ENCODE results near the gene HOXA11.

HOXA11 gene

GRCh38 chr7:27179030-27179429 lies 6.0 kb downstream of the HOXA11 start:
- H3K27me3 ChIP-seq (ENCODE audit: insufficient read depth, low read length, poor library complexity) = peaks cover 3% of the 10 kb centered on the region
- DNase-seq = no peak
- H4K20me1 ChIP-seq (ENCODE audit: insufficient read depth, low read length) = no peaks in the 10 kb centered on the region

GRCh38 chr7:27178366-27178765 lies 6.7 kb downstream of the HOXA11 start:
- H3K4me3 ChIP-seq (ENCODE audit: low read depth in 1 of 2, low read length in 2 of 2) = no peak overlapping the region
- DNase-seq = no peak

More at GRCh38 chr7:27179030-27179429, 6.0 kb downstream of the HOXA11 start:
- Histone ChIP-seq H3K36me3 (ENCODE audit: insufficient read depth, low read length) (no peaks in the 10 kb centered on the region), H3K4me1 (ENCODE audit: insufficient read depth, low read length) (no peaks in the 10 kb centered on the region), H3K27ac (ENCODE audit: low read length) (no peak overlapping the region), H3K9ac (ENCODE audit: low read depth, low read length) (no peak overlapping the region), H3K9me3 (ENCODE audit: insufficient read depth, low read length, severe bottlenecking) (no peaks in the 10 kb centered on the region), H3K4me3 (ENCODE audit: low read depth in 1 of 2, low read length in 2 of 2) (no peak overlapping the region), H3K4me2 (ENCODE audit: insufficient read depth, low read length) (no peak overlapping the region), H3K79me2 (ENCODE audit: insufficient read depth, low read length) (no peaks in the 10 kb centered on the region), H2AFZ (ENCODE audit: low read depth, low read length) (no peak overlapping the region)
- ATAC-seq (ENCODE audit: insufficient read depth, low read depth) = no peak
- TF ChIP-seq EZH2 (IDR thresholded peaks at IDR 0.05; ENCODE audit: borderline replicate concordance, low read depth, low read length, severe bottlenecking) = no peak
- TF ChIP-seq, protein P1, sequence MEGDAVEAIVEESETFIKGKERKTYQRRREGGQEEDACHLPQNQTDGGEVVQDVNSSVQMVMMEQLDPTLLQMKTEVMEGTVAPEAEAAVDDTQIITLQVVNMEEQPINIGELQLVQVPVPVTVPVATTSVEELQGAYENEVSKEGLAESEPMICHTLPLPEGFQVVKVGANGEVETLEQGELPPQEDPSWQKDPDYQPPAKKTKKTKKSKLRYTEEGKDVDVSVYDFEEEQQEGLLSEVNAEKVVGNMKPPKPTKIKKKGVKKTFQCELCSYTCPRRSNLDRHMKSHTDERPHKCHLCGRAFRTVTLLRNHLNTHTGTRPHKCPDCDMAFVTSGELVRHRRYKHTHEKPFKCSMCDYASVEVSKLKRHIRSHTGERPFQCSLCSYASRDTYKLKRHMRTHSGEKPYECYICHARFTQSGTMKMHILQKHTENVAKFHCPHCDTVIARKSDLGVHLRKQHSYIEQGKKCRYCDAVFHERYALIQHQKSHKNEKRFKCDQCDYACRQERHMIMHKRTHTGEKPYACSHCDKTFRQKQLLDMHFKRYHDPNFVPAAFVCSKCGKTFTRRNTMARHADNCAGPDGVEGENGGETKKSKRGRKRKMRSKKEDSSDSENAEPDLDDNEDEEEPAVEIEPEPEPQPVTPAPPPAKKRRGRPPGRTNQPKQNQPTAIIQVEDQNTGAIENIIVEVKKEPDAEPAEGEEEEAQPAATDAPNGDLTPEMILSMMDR (IDR thresholded peaks at IDR 0.05; ENCODE audit: borderline replicate concordance, extremely low read depth, low read length, poor library complexity, severe bottlenecking) = no peak

GRCh38 chr7:27177795-27178320 lies 7.2 kb downstream of the HOXA11 start:
- Histone ChIP-seq H3K79me2 (ENCODE audit: insufficient read depth, low read length) (no peaks in the 10 kb centered on the region), H2AFZ (ENCODE audit: low read depth, low read length) (no peak overlapping the region), H4K20me1 (ENCODE audit: insufficient read depth, low read length) (no peaks in the 10 kb centered on the region), H3K9ac (ENCODE audit: low read depth, low read length) (no peak overlapping the region), H3K27me3 (ENCODE audit: insufficient read depth, low read length, poor library complexity) (peaks cover 3% of the 10 kb centered on the region), H3K4me2 (ENCODE audit: insufficient read depth, low read length) (no peak overlapping the region), H3K9me3 (ENCODE audit: insufficient read depth, low read length, severe bottlenecking) (no peaks in the 10 kb centered on the region), H3K4me3 (ENCODE audit: low read depth in 1 of 2, low read length in 2 of 2) (no peak overlapping the region), H3K4me1 (ENCODE audit: insufficient read depth, low read length) (no peaks in the 10 kb centered on the region), H3K27ac (ENCODE audit: low read length) (no peak overlapping the region), H3K36me3 (ENCODE audit: insufficient read depth, low read length) (no peaks in the 10 kb centered on the region)
- ATAC-seq (ENCODE audit: insufficient read depth, low read depth) (no peak), DNase-seq (no peak)
- no peak for TF ChIP-seq EZH2 (IDR thresholded peaks at IDR 0.05; ENCODE audit: borderline replicate concordance, low read depth, low read length, severe bottlenecking)
- TF ChIP-seq, protein P1 (IDR thresholded peaks at IDR 0.05; ENCODE audit: borderline replicate concordance, extremely low read depth, low read length, poor library complexity, severe bottlenecking) = no peak

More at GRCh38 chr7:27178366-27178765, 6.7 kb downstream of the HOXA11 start:
- H3K4me2 ChIP-seq (ENCODE audit: insufficient read depth, low read length) = no peak overlapping the region
- no peaks in the 10 kb centered on the region for H3K79me2 ChIP-seq (ENCODE audit: insufficient read depth, low read length)
- peaks cover 3% of the 10 kb centered on the region for H3K27me3 ChIP-seq (ENCODE audit: insufficient read depth, low read length, poor library complexity)
- no peak overlapping the region for H3K27ac ChIP-seq (ENCODE audit: low read length)
- H4K20me1 ChIP-seq (ENCODE audit: insufficient read depth, low read length) = no peaks in the 10 kb centered on the region
- no peak for TF ChIP-seq EZH2 (IDR thresholded peaks at IDR 0.05; ENCODE audit: borderline replicate concordance, low read depth, low read length, severe bottlenecking)
- TF ChIP-seq, protein P1 (IDR thresholded peaks at IDR 0.05; ENCODE audit: borderline replicate concordance, extremely low read depth, low read length, poor library complexity, severe bottlenecking) = no peak
- ATAC-seq (ENCODE audit: insufficient read depth, low read depth) = no peak
- H3K9ac ChIP-seq (ENCODE audit: low read depth, low read length) = no peak overlapping the region
- no peak overlapping the region for H2AFZ ChIP-seq (ENCODE audit: low read depth, low read length)
- H3K36me3 ChIP-seq (ENCODE audit: insufficient read depth, low read length) = no peaks in the 10 kb centered on the region
- no peaks in the 10 kb centered on the region for H3K4me1 ChIP-seq (ENCODE audit: insufficient read depth, low read length)
- H3K9me3 ChIP-seq (ENCODE audit: insufficient read depth, low read length, severe bottlenecking) = no peaks in the 10 kb centered on the region

Data from DND-41 (cell line).